ENCODE data around the gene KDF1.

KDF1 gene

GRCh38 chr1:26959722-26960624 is at the start of gene KDF1:
Gene KDF1, minus strand, starts transcription at chr1:26960468. Its CDS starts 8,088 bp downstream, at chr1:26952380.
- no peak for DNase-seq (ENCODE audit: low read depth, low spot score)

GRCh38 chr1:27009601-27010197 is 49.4 kb upstream of the KDF1 start:
- peak; percentile 50 for DNase-seq (ENCODE audit: low read depth, low spot score)

- peak; percentile 45 for DNase-seq (ENCODE audit: low read depth, low spot score)
Observed at GRCh38 chr1:27007909-27008582, 47.8 kb upstream of the KDF1 start.

- DNase-seq (ENCODE audit: low read depth, low spot score): no peak
Observed at GRCh38 chr1:27006683-27007082, 46.4 kb upstream of the KDF1 start.

DNA sequence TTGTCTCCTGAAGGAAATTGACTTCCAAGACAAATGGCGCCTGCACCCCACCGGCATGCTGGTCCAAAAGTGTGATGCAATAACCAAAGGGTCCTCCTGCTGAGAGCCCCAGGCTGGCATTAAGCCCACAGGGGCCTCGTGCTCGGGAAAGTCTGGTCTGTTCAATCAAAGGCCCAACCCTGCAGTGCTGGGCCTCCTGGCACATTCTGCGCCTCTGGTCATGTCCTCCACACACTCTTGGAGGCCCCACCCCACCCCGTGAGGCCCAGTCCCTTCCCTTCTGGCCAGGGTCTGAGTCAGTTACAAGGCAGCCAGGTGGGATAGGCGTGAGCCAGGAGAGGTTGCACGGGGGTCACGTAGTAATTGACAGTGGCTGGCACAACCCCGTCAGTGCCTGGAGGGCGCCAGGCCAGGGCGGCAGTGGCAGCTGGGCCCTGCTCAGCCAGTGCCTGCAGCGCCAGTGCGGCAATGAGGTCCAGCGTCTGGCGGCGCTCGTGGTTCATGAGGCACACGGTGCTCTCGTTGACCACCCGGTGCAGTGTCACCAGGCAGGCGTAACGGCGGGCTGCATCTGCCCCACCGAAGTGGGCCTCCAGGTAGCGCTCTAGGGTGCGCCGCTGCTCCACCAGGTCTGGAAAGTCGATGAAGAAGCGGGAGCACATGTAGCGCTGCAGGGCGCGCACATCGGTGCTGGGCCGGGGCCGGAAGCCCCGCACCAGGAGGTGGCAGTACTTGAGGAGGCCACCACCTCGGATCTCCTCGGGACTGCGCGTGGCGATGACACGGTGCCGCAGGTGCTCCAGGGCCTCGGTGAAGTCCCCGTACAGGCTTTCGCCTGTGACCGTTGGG is 45.6 kb upstream of the KDF1 start:
- DNase-seq (ENCODE audit: low read depth, low spot score): no peak

DNA sequence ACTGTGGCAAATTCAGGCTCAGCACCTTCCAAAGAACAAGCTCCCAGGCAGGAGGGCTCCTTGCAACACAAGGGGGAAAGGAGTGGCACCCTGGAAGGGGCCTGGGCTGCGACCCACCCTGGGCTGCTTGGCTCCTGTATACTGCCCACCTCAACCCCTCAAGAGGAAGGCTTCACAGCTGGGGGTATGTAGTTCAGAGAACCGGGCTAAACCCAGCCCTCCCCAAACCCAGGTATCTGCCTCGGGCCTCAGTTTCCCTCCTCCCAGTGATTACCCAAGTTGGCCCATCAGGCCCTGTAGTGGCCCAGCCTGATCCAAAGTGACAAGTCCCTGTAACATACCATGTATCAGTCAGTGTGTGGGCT is 44.9 kb upstream of the KDF1 start:
- DNase-seq (ENCODE audit: low read depth, low spot score): no peak

DNA sequence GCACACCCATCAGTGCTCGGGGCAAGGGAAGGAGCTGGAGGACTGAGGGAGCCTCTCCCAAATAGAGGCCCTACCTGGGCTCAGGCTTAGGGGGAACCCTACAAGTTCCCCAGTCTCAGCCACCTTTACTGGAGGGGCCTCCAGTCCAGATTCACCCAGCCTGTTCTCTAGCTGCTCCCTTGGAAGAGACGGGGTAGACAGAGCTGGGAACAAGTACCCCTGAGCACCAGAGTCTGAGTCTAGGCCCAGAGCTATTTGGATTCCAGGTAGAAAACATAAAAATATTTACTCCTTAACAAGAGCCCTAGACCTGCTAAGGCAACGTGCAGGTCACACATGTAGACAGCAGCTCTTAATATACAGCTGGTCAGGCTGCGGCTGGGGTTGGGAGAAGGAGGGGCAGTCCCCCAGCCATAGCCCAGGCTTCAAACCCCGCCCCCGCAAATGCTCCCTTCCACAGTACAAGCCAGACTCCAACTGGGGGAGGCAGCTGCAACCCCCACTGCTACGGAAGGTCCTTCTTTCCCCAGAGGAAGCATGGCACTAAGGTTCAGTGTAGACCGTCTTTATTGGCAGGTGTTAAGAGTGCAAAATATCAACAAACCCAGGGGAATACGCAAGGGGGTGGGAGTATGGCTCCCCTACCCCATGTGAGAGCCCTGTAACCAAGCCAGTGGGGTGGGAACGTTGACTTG is 44.4 kb upstream of the KDF1 start:
- DNase-seq (ENCODE audit: low read depth, low spot score): no peak

- DNase-seq (ENCODE audit: low read depth, low spot score): no peak
Observed at GRCh38 chr1:27003745-27004470, 43.6 kb upstream of the KDF1 start.

- DNase-seq (ENCODE audit: low read depth, low spot score): no peak
Observed at GRCh38 chr1:27001570-27002360, 41.5 kb upstream of the KDF1 start.

DNA sequence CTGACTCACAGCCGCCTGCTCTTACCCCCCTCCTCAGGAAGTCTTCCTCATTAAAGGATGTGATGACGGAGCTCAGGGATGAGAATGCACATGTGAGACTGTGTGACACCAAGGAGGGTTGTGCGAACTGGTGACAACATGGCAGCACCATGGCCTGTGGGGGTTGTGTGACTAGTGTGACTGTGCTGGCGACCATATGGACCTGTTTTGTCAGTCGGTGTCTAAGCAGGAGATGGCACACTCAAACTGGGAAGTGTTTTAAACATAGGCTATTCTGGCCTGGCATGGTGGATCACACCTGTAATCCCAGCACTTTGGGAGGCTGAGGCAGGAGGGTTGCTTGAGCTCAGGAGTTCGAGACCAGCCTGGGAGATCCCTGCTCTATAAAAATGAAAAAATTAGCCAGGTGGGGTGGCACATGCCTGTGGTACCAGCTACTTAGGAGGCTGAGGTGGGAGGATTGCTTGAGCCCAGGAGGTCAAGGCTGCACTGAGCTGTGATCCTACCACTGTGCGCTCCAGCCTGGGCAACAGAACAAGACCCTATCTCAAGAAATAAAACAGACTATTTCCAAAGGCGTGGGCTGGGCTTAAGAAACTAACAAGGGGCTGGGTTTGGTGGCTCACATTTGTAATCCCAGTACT is 40.7 kb upstream of the KDF1 start:
- peak; percentile 78 for DNase-seq (ENCODE audit: low read depth, low spot score)

GRCh38 chr1:27000090-27000816 is 40.0 kb upstream of the KDF1 start:
- no peak for DNase-seq (ENCODE audit: low read depth, low spot score)

DNA sequence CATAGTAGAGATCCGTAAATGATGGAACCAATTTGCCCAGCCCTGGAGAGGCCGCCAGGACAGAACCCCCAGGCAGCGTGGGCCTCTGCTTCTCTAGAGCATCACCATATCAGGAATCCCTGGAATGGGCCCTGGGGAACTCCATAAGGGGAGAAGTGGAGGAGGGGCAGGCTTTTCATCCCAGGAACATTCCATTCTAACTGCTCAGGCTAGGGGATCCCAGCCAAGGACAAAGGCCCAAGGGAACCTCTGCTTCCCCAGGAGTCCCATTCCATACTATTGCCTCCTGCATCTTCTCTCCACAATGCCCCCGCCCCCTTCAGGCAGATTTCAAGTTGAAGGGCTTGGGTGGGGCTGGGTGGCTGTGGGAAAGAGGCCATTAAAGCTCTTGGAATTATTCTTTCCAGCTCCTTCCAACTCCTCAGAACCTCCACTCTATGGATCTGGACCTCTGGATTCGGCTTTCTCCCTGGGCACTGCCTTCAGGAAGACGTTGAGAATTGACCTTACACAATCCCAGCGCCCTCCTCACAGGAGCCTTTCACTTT is 39.2 kb upstream of the KDF1 start:
- peak; percentile 99 for DNase-seq (ENCODE audit: low read depth, low spot score)

DNA sequence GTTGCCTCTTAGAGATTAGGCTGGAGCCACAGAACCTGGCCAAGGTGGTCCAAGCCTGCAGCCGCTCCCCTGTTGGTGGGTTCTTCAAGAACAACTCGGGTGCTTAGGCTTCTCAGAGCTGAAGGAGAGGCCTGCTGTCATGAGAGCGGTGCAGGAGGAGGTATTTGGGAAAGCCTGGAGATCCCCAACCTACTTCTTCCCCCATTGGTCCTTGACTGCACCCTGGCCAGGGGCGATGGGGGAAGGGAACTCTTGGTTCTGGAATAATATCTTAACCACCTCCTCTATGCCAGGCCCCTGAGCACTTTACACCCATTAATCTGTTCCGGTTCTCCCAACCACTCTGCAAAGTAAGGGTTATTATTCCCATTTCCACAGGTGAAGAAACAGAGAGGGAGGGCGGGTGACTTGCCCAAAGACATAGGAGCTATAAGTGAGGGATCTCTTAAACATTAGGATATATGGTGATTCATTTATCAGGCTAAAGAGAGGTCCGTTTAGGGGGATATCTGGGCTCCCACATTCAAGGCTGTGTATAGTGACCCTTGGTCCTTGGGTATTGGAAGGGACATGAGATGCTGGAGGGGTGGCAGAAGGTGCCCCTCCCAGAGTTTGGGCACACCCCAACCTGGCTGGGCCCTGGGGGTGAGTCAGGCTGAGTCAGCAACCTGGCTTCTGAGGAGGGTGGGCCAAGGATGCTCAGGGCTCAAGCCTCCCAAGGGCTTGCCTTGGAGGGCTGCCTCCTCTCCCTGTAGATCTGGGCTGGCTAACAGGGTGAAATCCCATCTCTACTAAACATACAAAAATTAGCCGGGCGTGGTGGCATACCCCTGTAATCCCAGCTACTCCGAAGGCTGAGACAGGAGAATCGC is 38.4 kb upstream of the KDF1 start:
- peak; percentile 76 for DNase-seq (ENCODE audit: low read depth, low spot score)

- DNase-seq (ENCODE audit: low read depth, low spot score): no peak
Observed at GRCh38 chr1:26996665-26997064, 36.4 kb upstream of the KDF1 start.

- DNase-seq (ENCODE audit: low read depth, low spot score): no peak
Observed at GRCh38 chr1:26996024-26996423, 35.8 kb upstream of the KDF1 start.

GRCh38 chr1:26994787-26995517 is 34.7 kb upstream of the KDF1 start:
- no peak for DNase-seq (ENCODE audit: low read depth, low spot score)

Data from astrocyte of the hippocampus (primary cell).